PFSK-1 (cell line): ENCODE measurements around the gene LDLRAP1.
A peak's percentile ranks its signal among the peaks of the same experiment; 100 is the strongest.

Experiments used
- FOXP2 ChIP-seq: optimal IDR thresholded peaks from 2 replicates; pipeline ENCODE3; 2011; ENCODE audit warnings: borderline replicate concordance, control low read depth, inconsistent platforms; ENCODE audit not compliant: insufficient read depth; ENCODE audit errors: extremely low read length, extremely low read depth
- POLR2AphosphoS5 ChIP-seq: IDR thresholded peaks from 2 replicates; pipeline ENCODE4 v1.6.1; 2012; ENCODE audit warnings: low read depth, mild to moderate bottlenecking, control low read depth, low read length, moderate library complexity
- REST ChIP-seq, 2 experiments: IDR thresholded peaks; 2 replicates each; pipeline versions ENCODE4 v1.6.1 to v1.8.0; 2011 to 2012; ENCODE audit warnings: low read depth in 2 of 2, low read length in 2 of 2, control low read depth in 1 of 2, inconsistent platforms in 1 of 2, mild to moderate bottlenecking in 1 of 2, moderate library complexity in 1 of 2; ENCODE audit not compliant: insufficient read depth in 1 of 2
- SIN3A ChIP-seq: IDR thresholded peaks from 2 replicates; pipeline ENCODE4 v1.6.1; 2012; ENCODE audit warnings: mild to moderate bottlenecking, low read length, moderate library complexity, borderline replicate concordance; ENCODE audit not compliant: insufficient read depth
- TAF1 ChIP-seq: IDR thresholded peaks from 2 replicates; pipeline ENCODE4 v1.6.1; 2012; ENCODE audit warnings: low read length, control low read depth, borderline replicate concordance; ENCODE audit not compliant: insufficient read depth

LDLRAP1 gene

DNA sequence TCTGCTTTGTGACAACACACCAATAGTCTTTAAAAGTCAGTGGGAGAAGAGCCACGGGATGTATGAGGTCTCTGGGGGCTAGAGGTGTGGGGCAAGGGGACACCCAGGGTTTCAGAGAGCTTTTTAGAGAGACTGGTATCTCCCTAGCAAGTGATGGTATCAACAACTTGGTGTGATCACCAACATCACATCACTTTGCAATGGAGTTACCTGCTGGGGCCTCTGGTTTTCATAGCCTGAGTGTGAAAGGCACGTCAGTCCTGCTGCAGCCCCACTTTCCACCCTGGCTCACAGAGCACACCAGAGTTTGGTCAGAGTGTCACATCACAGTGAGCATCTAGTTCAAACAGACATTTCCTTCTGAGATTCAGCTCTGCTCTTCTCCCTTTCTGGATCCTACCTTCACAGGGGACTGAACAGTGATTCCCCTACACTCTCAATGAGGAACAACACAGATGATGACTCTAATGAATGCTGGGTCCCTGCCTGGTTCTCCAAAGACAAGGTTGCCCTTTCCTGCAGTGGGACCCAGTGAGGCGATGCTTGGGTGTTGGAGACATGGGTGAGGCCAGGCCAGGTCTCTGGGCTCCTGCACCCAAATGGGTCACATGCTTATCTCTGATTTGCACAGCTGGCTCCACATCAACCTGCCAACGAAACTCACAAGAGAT lies 71.2 kb downstream of the LDLRAP1 start:
- TF ChIP-seq REST (IDR thresholded peaks at IDR 0.05; ENCODE audit: insufficient read depth in 1 of 2, low read depth in 2 of 2, low read length in 2 of 2): no peak
- TF ChIP-seq TAF1: no peak
- no peak for TF ChIP-seq POLR2AphosphoS5
- TF ChIP-seq FOXP2: no peak
- no peak for TF ChIP-seq SIN3A

GRCh38 chr1:25615172-25615541 lies 71.8 kb downstream of the LDLRAP1 start:
- TF ChIP-seq FOXP2 (no peak), SIN3A (no peak), POLR2AphosphoS5 (no peak), TAF1 (no peak), REST (IDR thresholded peaks at IDR 0.05; ENCODE audit: insufficient read depth in 1 of 2, low read depth in 2 of 2, low read length in 2 of 2) (no peak)

- no peak for TF ChIP-seq REST (IDR thresholded peaks at IDR 0.05; ENCODE audit: insufficient read depth in 1 of 2, low read depth in 2 of 2, low read length in 2 of 2)
- TF ChIP-seq FOXP2: no peak
- TF ChIP-seq POLR2AphosphoS5: no peak
- TF ChIP-seq SIN3A: no peak
- no peak for TF ChIP-seq TAF1
Observed at GRCh38 chr1:25615563-25616094, 72.2 kb downstream of the LDLRAP1 start.

DNA sequence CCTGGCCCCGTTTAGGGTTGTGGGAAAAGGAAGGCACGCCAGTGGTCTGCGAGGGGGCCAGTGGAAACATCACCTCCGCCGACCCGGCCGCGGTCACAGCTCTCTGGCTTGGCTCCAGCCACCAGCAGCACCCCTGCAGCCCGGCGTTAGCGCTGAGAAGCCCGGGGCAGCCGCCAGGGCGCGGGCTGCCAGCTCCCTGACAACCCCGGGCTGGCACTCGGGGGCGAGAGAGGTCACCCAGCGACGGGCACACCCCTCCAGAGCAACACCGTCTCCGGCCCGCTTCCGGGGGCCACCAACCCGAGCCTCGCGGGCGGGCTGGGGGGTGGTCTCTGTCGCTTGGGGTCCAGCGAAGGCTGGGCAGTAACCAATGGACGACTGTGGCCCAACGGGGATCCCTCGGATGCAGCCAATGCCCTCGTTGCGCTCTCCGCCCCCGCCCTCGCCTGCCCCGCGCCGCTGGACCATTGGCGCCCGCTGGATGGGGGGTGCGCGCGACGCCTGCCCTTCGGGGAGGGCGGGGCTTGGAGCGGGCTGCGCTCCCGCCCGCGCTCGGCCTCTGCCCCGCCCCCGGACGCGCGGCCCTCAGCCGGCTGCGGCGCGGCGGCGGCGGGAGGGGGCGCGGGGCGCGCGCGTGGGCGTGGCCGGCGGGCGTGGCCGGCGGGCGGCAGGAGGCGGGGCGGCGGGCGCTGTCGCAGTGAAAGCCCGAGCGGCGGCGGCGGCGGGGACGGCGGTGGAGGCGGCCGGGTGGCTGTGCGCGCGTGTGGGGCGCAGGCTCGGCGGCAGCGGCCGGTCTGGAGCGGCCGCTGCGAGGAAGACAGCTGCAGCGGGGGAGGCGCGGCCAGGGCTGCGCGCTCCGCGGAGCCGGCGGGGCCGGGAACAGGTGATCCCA lies 72.9 kb downstream of the LDLRAP1 start, which contains the start of gene MAN1C1:
TSS of gene MAN1C1 (plus strand) at position 697 of the 892 bp plus-strand sequence. CDS start 1,007 bp downstream, outside the sequence.
- no peak for TF ChIP-seq REST (IDR thresholded peaks at IDR 0.05; ENCODE audit: insufficient read depth in 1 of 2, low read depth in 2 of 2, low read length in 2 of 2)
- peak; percentile 62 for TF ChIP-seq FOXP2
